GM19452 (cell line): Measurements from ENCODE around the gene BFSP2.

Source experiments
- ATAC-seq: cut with Tn5 transposase; IDR thresholded peaks from one replicate; pipeline ENCODE4 v1.9.1; 2021; ENCODE audit not compliant: unreplicated experiment

BFSP2 gene

GRCh38 chr3:133414021-133414392 lies 14.2 kb downstream of the BFSP2 start:
- no peak for ATAC-seq

- ATAC-seq = no peak
Measured at GRCh38 chr3:133418361-133418760, 18.5 kb downstream of the BFSP2 start.

- ATAC-seq = no peak
Measured at GRCh38 chr3:133419151-133419909, 19.5 kb downstream of the BFSP2 start.

GRCh38 chr3:133424937-133425869 lies 25.3 kb downstream of the BFSP2 start:
- peak; percentile 54 for ATAC-seq

- ATAC-seq = no peak
Measured at GRCh38 chr3:133425898-133426297, 26.0 kb downstream of the BFSP2 start.

- no peak for ATAC-seq
Measured at GRCh38 chr3:133426721-133427120, 26.9 kb downstream of the BFSP2 start.

GRCh38 chr3:133428552-133428951 lies 28.7 kb downstream of the BFSP2 start:
- no peak for ATAC-seq

GRCh38 chr3:133429063-133429462 lies 29.2 kb downstream of the BFSP2 start:
- no peak for ATAC-seq

- ATAC-seq = no peak
Measured at GRCh38 chr3:133439563-133439962, 39.7 kb downstream of the BFSP2 start.

- ATAC-seq = no peak
Measured at GRCh38 chr3:133440652-133441051, 40.8 kb downstream of the BFSP2 start.

GRCh38 chr3:133441867-133442270 lies 42.0 kb downstream of the BFSP2 start:
- ATAC-seq = peak; percentile 64

GRCh38 chr3:133442518-133442917 lies 42.7 kb downstream of the BFSP2 start:
- no peak for ATAC-seq

- ATAC-seq = no peak
Measured at GRCh38 chr3:133443649-133444422, 44.0 kb downstream of the BFSP2 start.

GRCh38 chr3:133444423-133444774 lies 44.5 kb downstream of the BFSP2 start:
- ATAC-seq = no peak

- ATAC-seq = no peak
Measured at GRCh38 chr3:133445108-133445507, 45.3 kb downstream of the BFSP2 start.

GRCh38 chr3:133447750-133448477 lies 48.1 kb downstream of the BFSP2 start:
- no peak for ATAC-seq

- peak; percentile 88 for ATAC-seq
Measured at GRCh38 chr3:133448478-133449122, 48.7 kb downstream of the BFSP2 start.

GRCh38 chr3:133451309-133451708 lies 51.5 kb downstream of the BFSP2 start:
- no peak for ATAC-seq

GRCh38 chr3:133452641-133453319 lies 52.9 kb downstream of the BFSP2 start:
- no peak for ATAC-seq

GRCh38 chr3:133453383-133453782 lies 53.5 kb downstream of the BFSP2 start:
- ATAC-seq = no peak
